ENCODE data around the gene NOLC1. TPM values are rescaled to one million over a fixed set of nuclear protein-coding genes. Genes with fewer than 3 reads are reported as not detected.

Gene NOLC1
- polyA plus RNA-seq, 1 donor, result 66.7 TPM

DNA sequence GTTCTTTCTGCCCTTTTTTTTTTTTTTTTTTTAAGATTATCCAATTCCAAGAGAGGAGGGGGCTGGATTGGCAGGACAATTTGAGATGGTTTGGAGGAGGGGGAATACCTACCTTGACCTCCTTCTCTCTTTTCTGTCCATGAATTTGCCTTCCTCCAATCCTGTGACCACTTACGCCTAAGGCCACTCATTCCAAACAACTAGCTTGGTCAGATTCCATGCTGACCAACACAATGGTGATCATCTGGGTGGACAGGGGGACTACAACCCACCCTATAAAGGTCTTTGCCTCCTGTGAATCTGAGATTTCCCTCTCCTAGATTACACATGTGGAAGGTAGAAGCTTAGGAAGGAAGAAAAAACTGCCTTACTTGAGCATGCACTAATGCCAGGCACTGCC is 29.7 kb upstream of the NOLC1 start:
- no peak for DNase-seq

DNA sequence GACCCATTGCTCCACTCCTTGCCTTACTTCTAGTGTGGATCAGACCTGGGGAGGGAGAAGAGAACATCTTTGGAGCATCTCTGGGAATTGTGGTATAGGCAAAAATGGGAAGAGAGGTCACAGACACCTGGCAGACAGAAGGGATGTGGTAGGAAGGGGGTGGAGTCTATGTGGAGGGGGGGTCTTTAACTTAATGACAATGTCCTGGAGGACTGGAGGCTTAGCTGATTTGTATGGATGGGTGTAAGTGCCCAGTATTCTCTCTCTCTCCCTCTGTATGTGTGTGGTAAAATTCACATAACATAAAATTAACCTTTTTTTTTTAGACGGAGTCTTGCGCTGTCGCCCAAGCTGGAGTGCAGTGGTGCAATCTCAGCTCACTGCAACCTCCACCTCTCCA is 29.0 kb upstream of the NOLC1 start:
- no peak for DNase-seq

DNA sequence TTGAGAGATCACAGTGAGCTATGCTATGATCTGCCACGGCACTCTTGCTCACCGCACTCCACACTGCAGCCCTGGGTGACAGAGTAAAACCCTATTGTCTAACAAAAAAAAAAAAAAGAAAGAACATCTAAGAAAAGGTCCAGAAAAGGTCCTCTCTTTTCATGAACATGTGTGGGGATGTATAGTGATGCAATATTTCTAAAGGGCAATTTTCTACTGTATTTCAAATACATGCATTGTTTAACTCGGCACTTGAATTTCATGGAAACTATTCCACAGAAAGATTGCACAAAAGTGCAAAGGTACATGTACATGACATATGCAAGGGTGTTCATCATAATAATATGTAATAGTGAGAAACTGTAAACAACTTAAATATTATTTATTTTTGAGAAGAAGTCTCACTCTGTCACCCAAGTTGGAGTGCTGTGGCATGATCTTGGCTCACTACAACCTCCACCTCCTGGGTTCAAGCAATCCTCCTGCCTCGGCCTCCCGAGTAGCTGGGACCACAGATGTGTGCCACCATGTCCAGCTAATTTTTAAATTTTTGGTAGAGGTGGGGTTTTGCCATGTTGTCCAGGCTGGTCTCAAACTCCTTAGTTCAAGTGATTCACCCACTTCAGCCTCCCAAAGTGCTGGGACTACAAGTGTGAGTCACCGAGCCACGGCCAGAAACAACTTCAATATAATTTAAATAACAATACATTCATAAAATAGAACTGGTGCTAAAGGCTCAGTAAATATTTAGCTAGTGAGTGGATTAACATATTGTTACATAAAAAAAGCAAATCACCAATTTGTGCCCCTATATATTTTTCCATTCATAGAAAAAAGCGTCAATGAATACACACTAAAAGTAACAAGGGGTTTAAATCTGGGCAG is 20.7 kb upstream of the NOLC1 start:
- no peak for DNase-seq

DNA sequence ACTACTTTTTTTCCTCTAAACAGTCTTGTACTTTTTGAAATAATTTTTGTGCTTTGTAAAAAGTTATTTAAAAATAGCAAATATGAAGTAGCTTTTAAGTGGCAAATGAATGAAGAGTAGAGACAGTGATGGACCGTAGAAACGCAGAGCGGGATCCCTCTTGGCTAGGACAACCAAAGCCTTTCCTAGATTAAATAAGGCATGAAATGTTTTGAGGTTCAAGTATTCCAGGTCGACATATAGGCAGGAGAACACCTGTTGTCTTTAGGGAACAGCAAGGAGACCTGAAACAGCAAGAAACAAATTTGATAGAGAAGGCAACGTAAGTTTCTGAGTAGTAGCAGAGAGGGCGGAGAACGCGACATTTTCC is 20.0 kb upstream of the NOLC1 start:
- DNase-seq, result no peak

DNA sequence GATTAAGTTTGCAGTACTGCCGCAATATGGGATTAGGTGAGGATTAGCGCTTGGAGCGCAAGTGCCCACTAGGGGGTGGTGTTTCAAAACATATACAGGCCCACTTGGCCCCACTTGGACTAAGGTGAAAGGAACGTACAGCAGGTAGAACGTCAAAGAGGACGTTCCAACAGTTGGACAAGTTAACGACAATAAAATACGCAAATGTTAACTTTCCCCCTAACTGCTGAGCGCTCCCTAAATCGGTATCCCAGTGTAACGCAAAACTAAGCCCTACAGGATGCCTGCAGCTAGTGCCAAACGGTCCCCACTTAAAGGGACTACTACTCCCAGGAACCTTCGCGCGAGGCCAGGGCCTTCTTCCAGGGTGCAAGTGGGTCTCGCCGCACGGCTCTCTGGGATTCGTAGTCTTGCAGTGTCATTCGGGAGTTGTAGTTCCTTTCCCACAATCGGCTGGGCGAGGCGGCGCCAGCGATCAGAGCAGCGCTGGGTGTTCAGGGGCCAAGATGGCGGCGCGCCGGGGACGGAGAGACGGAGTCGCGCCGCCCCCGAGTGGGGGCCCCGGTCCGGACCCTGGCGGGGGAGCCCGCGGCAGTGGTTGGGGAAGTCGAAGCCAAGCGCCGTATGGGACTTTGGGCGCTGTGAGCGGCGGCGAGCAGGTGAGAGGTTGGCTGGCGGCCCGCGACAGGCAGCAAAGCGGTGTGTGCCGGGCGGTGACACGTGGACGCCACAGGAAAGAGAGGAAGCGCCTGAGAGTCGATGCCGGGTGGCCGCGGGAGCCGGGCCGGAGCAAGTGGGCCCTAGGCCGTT is 19.4 kb upstream of the NOLC1 start, which contains the start of gene PPRC1:
Gene PPRC1, plus strand, starts transcription at position 478 of the 810 bp plus-strand sequence. Its CDS starts 29 bp downstream, at position 507.
- peak; percentile 99 for DNase-seq

DNA sequence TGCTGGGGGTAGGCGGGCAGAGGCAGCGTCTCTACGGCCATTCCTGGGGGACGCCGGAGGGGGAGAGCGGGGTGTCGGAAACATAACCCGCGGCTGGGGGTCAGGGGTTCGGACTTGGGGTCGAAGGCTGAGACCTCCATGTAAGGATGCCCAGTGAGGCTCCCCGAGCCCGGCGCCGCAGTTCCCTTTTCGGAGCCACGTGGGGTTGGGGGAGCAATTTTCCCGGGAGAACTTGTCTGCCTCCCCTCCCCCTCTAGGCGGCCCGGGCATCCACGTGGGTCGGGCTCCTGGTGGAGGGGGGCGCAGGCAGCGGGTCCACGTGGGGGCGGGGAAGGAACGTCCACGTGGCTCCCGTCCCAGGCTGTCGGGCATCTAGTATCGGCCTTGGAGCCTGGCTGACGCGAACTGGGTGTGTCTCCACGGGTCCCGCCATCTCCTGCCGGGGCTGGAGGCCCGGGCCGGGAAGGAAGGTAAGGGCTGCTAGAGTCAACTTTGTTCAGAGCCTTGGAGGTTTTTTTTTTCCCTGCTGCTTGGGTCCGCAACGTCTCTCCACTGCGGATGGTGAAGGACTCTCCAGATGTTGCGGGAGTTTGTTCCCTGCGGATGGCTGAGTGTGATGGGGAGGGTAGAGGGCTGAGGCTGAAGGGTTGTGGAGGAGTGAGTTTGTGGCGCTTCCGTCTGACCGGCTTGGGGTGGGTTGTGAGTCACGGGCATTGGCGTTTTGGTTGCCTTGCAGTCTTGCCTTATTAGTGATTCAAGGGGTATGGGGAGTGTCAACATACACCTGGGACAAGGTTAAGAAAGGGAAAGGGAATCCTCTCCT is 18.6 kb upstream of the NOLC1 start:
- DNase-seq, result peak; percentile 63

DNA sequence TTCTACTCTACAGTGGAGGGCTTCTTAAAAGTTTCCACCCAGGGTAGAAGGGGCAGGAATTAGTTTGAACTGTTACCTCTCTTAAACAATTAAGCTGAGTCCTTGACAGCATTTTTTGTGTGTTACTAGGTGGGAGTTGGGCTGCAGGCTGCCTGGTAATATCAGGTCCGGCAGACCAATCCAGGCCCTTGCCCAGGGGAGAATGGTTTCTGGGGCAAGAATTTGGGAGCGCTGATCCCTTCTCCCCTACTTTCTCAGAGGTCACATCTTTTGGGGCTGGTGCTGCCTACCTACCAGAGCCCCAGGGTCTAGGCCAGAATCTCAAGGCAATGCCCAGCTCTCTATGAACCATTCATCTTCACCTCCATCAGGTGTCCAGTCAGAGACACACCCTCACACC is 17.8 kb upstream of the NOLC1 start:
- DNase-seq, result no peak

DNA sequence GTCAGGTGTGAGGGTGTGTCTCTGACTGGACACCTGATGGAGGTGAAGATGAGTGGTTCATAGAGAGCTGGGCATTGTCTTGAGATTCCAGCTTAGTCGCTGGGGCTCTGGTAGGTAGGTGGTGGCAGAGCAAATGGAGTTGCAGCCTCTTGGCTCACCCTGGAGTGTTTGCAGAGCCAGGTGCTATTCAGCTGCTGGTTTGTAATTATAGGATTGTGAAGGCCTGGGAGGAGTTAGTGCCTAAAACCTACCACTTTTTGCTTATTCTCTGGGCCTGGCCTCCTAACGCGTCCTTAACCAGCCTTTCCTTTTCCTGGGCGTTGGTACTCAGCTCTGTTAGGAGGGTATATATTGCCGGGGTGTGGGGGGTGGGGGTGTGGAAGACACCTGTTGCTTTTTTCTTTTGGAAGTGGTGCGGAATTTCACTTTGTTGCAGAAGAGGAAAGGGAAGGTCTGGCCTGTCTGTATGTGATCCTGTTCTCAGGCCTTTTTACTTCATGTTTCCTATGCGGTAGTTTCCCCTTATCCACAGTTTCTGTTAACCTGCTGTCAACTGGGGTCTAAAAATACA is 16.1 kb upstream of the NOLC1 start:
- no peak for DNase-seq

DNA sequence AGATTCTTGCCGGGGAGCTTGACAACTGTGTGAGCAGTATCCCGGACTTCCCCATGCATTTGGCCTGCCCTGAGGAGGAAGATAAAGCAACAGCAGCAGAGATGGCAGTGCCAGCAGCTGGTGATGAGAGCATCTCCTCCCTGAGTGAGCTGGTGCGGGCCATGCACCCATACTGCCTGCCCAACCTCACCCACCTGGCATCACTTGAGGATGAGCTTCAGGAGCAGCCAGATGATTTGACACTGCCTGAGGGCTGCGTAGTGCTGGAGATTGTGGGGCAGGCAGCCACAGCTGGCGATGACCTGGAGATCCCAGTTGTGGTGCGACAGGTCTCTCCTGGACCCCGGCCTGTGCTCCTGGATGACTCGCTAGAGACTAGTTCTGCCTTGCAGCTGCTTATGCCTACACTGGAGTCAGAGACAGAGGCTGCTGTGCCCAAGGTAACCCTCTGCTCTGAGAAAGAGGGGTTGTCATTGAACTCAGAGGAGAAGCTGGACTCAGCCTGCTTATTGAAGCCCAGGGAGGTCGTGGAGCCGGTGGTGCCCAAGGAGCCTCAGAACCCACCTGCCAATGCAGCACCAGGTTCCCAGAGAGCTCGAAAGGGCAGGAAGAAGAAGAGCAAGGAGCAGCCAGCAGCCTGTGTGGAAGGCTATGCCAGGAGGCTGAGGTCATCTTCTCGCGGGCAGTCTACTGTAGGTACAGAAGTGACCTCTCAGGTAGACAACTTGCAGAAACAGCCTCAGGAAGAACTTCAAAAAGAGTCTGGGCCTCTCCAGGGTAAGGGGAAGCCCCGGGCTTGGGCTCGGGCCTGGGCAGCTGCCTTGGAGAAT is 12.7 kb upstream of the NOLC1 start:
- DNase-seq, result no peak

DNA sequence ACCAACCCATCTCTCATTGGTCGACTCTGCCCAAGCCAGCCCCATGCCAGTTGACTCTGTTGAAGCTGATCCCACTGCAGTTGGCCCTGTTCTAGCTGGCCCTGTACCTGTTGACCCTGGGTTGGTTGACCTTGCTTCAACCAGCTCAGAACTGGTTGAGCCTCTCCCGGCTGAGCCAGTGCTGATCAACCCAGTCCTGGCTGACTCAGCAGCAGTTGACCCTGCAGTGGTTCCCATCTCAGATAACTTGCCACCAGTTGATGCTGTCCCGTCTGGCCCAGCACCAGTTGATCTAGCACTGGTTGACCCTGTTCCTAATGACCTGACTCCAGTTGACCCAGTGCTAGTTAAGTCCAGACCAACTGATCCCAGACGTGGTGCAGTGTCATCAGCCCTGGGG is 12.0 kb upstream of the NOLC1 start:
- DNase-seq, result no peak

DNA sequence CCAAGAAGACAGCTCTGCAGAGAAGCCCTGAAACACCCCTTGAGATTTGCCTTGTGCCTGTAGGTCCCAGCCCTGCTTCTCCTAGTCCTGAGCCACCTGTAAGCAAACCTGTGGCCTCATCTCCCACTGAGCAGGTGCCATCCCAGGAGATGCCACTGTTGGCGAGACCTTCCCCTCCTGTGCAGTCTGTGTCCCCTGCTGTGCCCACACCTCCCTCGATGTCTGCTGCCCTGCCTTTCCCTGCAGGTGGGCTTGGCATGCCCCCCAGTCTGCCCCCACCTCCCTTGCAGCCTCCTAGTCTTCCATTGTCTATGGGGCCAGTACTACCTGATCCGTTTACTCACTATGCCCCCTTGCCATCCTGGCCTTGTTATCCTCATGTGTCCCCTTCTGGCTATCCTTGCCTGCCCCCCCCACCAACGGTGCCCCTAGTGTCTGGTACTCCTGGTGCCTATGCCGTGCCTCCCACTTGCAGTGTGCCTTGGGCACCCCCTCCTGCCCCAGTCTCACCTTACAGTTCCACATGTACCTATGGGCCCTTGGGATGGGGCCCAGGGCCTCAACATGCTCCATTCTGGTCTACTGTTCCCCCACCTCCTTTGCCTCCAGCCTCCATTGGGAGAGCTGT is 11.2 kb upstream of the NOLC1 start:
- DNase-seq, result no peak

DNA sequence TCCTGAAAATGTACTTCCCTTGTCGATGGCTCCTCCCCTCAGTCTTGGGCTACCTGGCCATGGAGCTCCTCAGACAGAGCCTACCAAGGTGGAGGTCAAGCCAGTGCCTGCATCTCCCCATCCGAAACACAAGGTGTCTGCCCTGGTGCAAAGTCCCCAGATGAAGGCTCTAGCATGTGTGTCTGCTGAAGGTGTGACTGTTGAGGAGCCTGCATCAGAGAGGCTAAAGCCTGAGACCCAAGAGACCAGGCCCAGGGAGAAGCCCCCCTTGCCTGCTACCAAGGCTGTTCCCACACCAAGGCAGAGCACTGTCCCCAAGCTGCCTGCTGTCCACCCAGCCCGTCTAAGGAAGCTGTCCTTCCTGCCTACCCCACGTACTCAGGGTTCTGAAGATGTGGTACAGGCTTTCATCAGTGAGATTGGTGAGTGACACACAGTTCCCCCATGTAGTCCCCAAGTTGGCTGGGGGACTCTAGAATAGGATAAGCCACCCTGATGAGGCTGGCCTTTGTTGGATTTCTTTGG is 10.5 kb upstream of the NOLC1 start:
- no peak for DNase-seq

DNA sequence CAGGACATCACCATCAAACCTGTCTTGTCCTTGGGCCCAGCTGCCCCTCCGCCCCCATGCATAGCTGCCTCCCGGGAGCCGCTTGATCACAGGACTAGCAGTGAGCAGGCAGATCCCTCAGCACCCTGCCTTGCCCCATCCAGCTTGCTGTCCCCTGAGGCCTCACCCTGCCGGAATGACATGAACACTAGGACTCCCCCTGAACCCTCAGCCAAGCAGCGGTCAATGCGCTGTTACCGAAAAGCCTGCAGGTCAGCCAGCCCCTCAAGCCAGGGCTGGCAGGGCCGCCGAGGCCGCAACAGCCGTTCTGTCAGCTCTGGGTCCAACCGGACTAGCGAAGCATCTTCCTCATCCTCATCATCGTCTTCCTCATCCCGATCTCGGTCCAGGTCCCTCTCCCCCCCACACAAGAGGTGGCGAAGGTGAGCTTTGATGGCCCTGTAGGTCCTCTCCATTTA is 5.2 kb upstream of the NOLC1 start:
- DNase-seq, result no peak

DNA sequence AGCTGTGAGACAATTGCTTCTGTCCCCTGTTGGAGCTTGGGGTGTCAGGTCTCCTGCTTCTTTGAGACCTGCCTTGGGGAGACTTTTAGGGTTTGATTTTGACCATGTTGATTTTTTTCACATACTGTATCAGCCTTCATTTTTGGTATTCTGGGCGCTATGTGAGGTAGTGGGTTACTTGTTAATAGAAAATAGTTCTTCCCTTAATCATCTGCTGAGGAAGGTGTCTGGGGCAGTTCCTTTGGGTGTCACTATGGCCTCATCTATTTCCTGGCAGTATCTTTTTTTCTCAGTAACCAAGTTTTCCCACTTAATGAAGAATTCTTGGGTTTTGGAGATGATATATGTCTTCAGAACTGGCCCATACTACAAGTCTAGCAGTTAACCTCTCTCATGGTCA is 4.6 kb upstream of the NOLC1 start:
- no peak for DNase-seq

DNA sequence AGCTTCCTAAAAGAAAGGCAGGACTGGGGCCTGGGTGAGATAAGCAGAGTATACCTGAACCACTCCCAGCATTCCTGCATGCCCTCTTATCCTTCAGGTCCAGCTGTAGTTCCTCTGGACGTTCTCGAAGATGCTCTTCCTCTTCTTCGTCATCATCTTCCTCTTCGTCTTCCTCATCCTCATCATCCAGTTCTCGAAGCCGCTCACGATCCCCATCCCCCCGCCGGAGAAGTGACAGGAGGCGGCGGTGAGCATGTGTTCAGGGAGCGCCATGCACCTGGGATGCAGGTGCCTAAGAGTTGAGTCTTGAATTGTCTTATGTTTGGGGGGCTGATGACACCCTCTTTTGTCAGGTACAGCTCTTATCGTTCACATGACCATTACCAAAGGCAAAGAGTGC is 3.9 kb upstream of the NOLC1 start:
- no peak for DNase-seq

DNA sequence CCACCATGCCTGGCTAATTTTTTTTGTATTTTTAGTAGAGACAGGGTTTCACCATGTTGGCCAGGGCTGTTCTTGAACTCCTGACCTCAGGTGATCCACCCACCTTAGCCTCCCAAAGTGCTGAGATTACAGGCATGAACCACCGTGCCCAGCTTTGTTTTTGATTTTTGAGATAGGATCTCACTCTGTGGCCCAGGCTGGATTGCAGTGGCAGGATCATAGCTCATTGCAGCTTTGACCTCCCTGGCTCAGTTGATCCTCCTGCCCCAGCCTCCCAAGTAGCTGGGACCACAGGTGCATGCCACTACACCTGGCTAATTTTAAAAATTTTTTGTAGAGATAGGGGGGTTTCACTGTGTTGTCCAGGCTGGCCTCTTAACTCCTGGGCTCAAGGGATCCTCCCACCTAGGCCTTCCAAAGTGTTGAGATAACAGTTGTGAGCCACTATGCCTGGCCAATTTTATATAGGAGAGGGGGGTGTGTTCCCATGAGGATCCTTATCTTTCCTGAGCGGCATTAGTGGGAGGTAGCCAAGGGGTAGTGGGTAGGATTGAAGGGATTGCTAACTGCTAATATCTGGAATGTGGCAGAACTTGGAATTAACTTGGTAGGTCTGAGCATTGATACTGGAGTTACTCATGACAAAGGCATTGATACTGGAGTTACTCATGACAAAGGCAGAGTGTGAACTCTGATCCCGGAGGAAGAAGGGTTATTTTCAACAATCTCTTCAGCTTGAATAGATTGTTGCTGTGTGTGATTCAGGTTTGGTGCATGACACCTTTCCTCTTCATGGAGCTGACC is 1.0 kb upstream of the NOLC1 start:
- peak; percentile 17 for DNase-seq

DNA sequence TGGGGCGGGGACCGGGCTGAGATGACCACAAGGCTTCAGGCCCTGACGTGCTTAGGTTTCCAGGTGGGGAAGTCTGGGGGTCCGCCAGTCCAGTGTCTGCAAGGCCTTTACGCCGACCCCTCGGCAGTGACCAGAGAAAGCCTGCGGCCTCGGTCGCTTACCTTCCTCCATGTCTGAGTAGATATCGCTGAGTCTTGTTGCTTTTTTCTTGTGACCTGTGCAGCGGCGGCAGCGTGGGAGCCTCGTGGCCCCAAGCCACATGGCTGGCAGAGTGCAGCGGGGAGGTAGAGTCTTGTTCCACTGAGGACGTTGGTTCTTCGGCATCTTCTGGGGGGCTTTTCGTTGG is 329 bp downstream of the NOLC1 start:
- DNase-seq, result no peak

DNA sequence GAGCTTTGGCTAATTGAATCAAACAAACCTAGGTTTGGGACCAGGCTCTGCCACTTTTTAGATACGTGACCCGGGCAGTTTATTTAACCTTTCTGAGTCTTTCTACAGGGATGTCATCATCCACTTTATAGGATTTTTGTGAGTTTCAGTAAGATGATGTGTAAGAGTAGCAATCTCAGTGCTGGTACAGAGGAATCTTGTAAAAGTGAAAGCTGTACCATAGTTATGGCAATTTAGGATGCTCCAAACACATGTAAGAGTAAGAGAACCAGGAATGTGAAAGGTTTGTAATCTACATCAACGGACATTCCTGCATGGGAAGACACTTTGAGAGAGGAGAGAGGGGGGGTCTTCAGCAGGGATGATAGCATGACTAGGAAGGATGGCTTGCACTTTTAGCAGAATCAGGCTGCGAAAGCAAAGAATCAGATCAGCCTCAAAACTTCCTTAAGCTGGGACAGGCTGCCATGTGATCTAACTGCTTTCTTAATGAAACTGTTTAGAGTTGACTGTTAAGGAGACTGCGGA is 968 bp downstream of the NOLC1 start:
- DNase-seq, result no peak

DNA sequence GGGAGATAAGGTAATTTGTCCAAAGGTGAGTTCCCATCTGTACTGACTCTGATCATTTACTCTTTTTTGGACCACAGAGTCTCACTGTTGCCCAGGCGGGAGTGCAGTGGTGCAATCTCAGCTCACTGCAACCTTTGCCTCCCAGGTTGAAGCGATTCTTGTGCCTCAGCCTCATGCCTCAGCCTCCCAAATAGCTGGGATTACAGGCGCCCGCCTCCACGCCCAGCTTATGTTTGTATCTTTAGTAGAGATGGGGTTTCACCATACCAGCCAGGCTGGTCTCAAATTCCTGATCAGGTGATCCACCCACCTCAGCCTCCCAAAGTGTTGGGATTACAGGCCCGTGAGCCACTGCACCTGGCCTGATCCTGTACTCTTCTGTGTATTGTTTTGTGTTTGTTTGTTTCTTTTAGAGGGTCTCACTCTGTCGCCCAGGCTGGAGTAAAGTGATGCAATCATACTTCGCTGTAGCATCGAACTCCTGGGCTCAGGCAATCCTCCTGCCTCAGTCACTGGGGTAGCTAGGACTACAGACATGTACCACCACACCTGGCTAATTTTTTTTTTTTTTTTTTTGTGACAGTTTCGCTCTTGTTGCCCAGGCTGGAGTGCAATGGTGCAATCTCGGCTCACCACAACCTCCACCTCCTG is 2.4 kb downstream of the NOLC1 start:
- no peak for DNase-seq

Measured in hindlimb muscle (tissue), 1 donor.